Gastroesophageal sphincter (tissue), 4 donors: ENCODE measurements around the gene KRT15. TPM values are rescaled to one million over a fixed set of nuclear protein-coding genes. Genes with fewer than 3 reads are reported as not detected.

Experiments used
- ATAC-seq: fragments of 150-250 bp; one replicate; pipeline ENCODE4 v1.9.1; 2016; ENCODE audit warnings: mild to moderate bottlenecking, moderate library complexity
- H3K27ac ChIP-seq, 4 donors: fragments of 200-600 bp; sonication (generic) in 3 of 4; 1 replicate in 3 of 4; 2 replicates in 1 of 4; pipeline ENCODE4 v1.5.1; 2016 to 2019
- H3K27me3 ChIP-seq: fragments of 200-600 bp; sonication (generic); one replicate; pipeline ENCODE4 v1.5.1; 2019
- H3K36me3 ChIP-seq, 2 donors: fragments of 200-600 bp; sonication (generic); one replicate each; pipeline ENCODE4 v1.5.1; 2019; ENCODE audit warnings: control low read depth in 1 of 2
- H3K4me1 ChIP-seq, 3 donors: fragments of 200-600 bp; sonication (generic); 1 replicate in 2 of 3; 2 replicates in 1 of 3; pipeline ENCODE4 v1.5.1; 2016 to 2019; ENCODE audit warnings: control low read depth in 2 of 3
- H3K4me3 ChIP-seq, 2 donors: fragments of 200-600 bp; sonication (generic); one replicate each; pipeline ENCODE4 v1.5.1; 2019; ENCODE audit warnings: mild to moderate bottlenecking in 1 of 2, moderate library complexity in 1 of 2
- H3K9me3 ChIP-seq, 3 donors: fragments of 200-600 bp; sonication (generic); one replicate each; pipeline ENCODE4 v1.5.1; 2017 to 2019; ENCODE audit warnings: control low read depth in 2 of 3
- CTCF ChIP-seq, 4 experiments: fragments of 200-600 bp in 2 of 4; fragments of 450-650 bp in 2 of 4; sonication (generic) in 1 of 4; IDR thresholded peaks; one replicate each; pipeline ENCODE4 v1.5.1; 2017 to 2019; ENCODE audit warnings: antibody characterized with exemption in 4 of 4, mild to moderate bottlenecking in 2 of 4, moderate library complexity in 2 of 4
- EP300 ChIP-seq: sonication (generic); formaldehyde crosslinking; IDR thresholded peaks from one replicate; pipeline ENCODE4 v1.6.1; 2017; ENCODE audit warnings: antibody characterized with exemption, mild to moderate bottlenecking
- POLR2A ChIP-seq, 2 donors: fragments of 450-650 bp; IDR thresholded peaks; one replicate each; pipeline ENCODE4 v1.6.1; 2017; ENCODE audit warnings: antibody characterized with exemption in 2 of 2, mild to moderate bottlenecking in 2 of 2, moderate library complexity in 1 of 2
- POLR2AphosphoS5 ChIP-seq: sonication (generic); formaldehyde crosslinking; IDR thresholded peaks from one replicate; pipeline ENCODE4 v1.6.1; 2017; ENCODE audit warnings: antibody characterized with exemption
- WGBS, 2 donors: methylation state at CpG; one replicate each; pipeline ENCODE4 v1.1.5; 2018; ENCODE audit warnings: low coverage in 1 of 2; 5-methylcytosine and 5-hydroxymethylcytosine counted together
- total RNA-seq, 4 donors: library from RNA; depleted of rRNA; stranded (reverse); fragments of >200 nt; gene quantifications; one replicate each; pipeline ENCODE4 v1.1.0, GENCODE V29; 2016

The KRT15 gene
- total RNA-seq, 4 donors from 2014 or later, result 1.2 to 129 (median 4.2) TPM

GRCh38 chr17:41559548-41559947, 40.9 kb upstream of the KRT15 start:
- WGBS, 2 donors, result no CpG with 5 or more reads among the region's 2 CpGs
- no peak for ATAC-seq
- no peaks in the 10 kb centered on the region for H3K36me3 ChIP-seq

GRCh38 chr17:41556931-41557330, 38.2 kb upstream of the KRT15 start:
- Histone ChIP-seq H3K4me3 (no peak overlapping the region), H3K9me3 (no peaks in the 10 kb centered on the region), H3K27me3 (peaks cover 39% of the 10 kb centered on the region), H3K27ac (no peak overlapping the region), H3K36me3 (no peaks in the 10 kb centered on the region), H3K4me1 (no peaks in the 10 kb centered on the region)
- TF ChIP-seq EP300 (no peak), POLR2A (IDR thresholded peaks at IDR 0.05) (no peak), CTCF (IDR thresholded peaks at IDR 0.05) (no peak)
- 41 to 100% methylated on average over 1 to 3 of the region's 9 CpGs for WGBS, 2 donors
- no peak for ATAC-seq

More at GRCh38 chr17:41559548-41559947, 40.9 kb upstream of the KRT15 start:
- H3K27me3 ChIP-seq, result peaks cover 47% of the 10 kb centered on the region
- H3K9me3 ChIP-seq, result no peaks in the 10 kb centered on the region
- H3K4me3 ChIP-seq, result no peak overlapping the region
- H3K27ac ChIP-seq, result no peak overlapping the region
- TF ChIP-seq POLR2A (IDR thresholded peaks at IDR 0.05) (no peak), POLR2AphosphoS5 (no peak), CTCF (IDR thresholded peaks at IDR 0.05) (no peak), EP300 (no peak)
- no peaks in the 10 kb centered on the region for H3K4me1 ChIP-seq

GRCh38 chr17:41556306-41556705, 37.6 kb upstream of the KRT15 start:
- no peaks in the 10 kb centered on the region for H3K9me3 ChIP-seq
- 41 to 59% methylated on average over 2 to 3 of the region's 5 CpGs for WGBS, 2 donors
- H3K36me3 ChIP-seq, result no peaks in the 10 kb centered on the region
- TF ChIP-seq POLR2A (IDR thresholded peaks at IDR 0.05) (no peak), POLR2AphosphoS5 (no peak), CTCF (IDR thresholded peaks at IDR 0.05) (no peak), EP300 (no peak)
- H3K4me1 ChIP-seq, result no peaks in the 10 kb centered on the region
- H3K27ac ChIP-seq, result no peak overlapping the region
- ATAC-seq, result no peak
- no peak overlapping the region for H3K4me3 ChIP-seq
- H3K27me3 ChIP-seq, result peaks cover 44% of the 10 kb centered on the region

GRCh38 chr17:41555105-41555887, 36.6 kb upstream of the KRT15 start:
- no peaks in the 10 kb centered on the region for H3K4me1 ChIP-seq
- TF ChIP-seq POLR2A (IDR thresholded peaks at IDR 0.05) (no peak), POLR2AphosphoS5 (no peak), EP300 (no peak), CTCF (IDR thresholded peaks at IDR 0.05) (no peak)
- H3K27ac ChIP-seq, result no peak overlapping the region
- WGBS, 2 donors, result 79 to 83% methylated on average over 5 of the region's 5 CpGs
- no peak for ATAC-seq
- peaks cover 38% of the 10 kb centered on the region for H3K27me3 ChIP-seq
- H3K4me3 ChIP-seq, result no peak overlapping the region
- H3K9me3 ChIP-seq, result no peaks in the 10 kb centered on the region
- no peaks in the 10 kb centered on the region for H3K36me3 ChIP-seq
